ENCODE results near the gene KRTCAP2. TPM values are rescaled to one million over a fixed set of nuclear protein-coding genes. Genes with fewer than 3 reads are reported as not detected.

KRTCAP2 gene
- total RNA-seq, 2 donors from 2014 or later: 111 to 236 TPM

- Histone ChIP-seq H3K36me3 (no peaks in the 10 kb centered on the region), H3K4me1 (replicated peaks) (peaks cover 6% of the 10 kb centered on the region), H3K4me3 (no peak overlapping the region), H3K27me3 (replicated peaks; ENCODE audit: insufficient read depth) (no peaks in the 10 kb centered on the region), H3K9me3 (no peaks in the 10 kb centered on the region), H3K27ac (no peak overlapping the region)
- WGBS: 80% methylated on average over 2 of the region's 2 CpGs
- no peak for DNase-seq (ENCODE audit: low spot score)
- intact Hi-C loops (cut with DNase I): no loop called here
- no peak for TF ChIP-seq POLR2A (IDR thresholded peaks at IDR 0.05)
- TF ChIP-seq CTCF (IDR thresholded peaks at IDR 0.05): no peak
- TF ChIP-seq POLR2AphosphoS5 (IDR thresholded peaks at IDR 0.05): no peak
These were observed 50.8 kb downstream of the KRTCAP2 start for GRCh38 chr1:155122308-155122707.

GRCh38 chr1:155121249-155121648 is 51.9 kb downstream of the KRTCAP2 start:
- no peak for DNase-seq (ENCODE audit: low spot score)
- no peak for TF ChIP-seq POLR2A (IDR thresholded peaks at IDR 0.05)
- no peak for TF ChIP-seq CTCF (IDR thresholded peaks at IDR 0.05)
- no peak for TF ChIP-seq POLR2AphosphoS5 (IDR thresholded peaks at IDR 0.05)
- no peaks in the 10 kb centered on the region for H3K36me3 ChIP-seq
- H3K4me1 ChIP-seq (replicated peaks): peaks cover 6% of the 10 kb centered on the region
- H3K9me3 ChIP-seq: no peaks in the 10 kb centered on the region
- peak overlapping the region in 1 of 2 donors; percentile 72 for H3K27ac ChIP-seq
- intact Hi-C loops (cut with DNase I): no loop called here
- WGBS: 85% methylated on average over 2 of the region's 2 CpGs
- H3K4me3 ChIP-seq: no peak overlapping the region
- H3K27me3 ChIP-seq (replicated peaks; ENCODE audit: insufficient read depth): no peaks in the 10 kb centered on the region

GRCh38 chr1:155120253-155120652 is 52.9 kb downstream of the KRTCAP2 start:
- TF ChIP-seq POLR2AphosphoS5 (IDR thresholded peaks at IDR 0.05) (peak; percentile 81), POLR2A (IDR thresholded peaks at IDR 0.05) (peak; percentile 45), CTCF (IDR thresholded peaks at IDR 0.05) (no peak)
- no peaks in the 10 kb centered on the region for H3K27me3 ChIP-seq (replicated peaks; ENCODE audit: insufficient read depth)
- H3K27ac ChIP-seq: peak overlapping the region; percentile 63 to 72
- WGBS: 44% methylated on average over 6 of the region's 6 CpGs
- H3K36me3 ChIP-seq: no peaks in the 10 kb centered on the region
- H3K4me1 ChIP-seq (replicated peaks): no peaks in the 10 kb centered on the region
- peak; percentile 54 for DNase-seq (ENCODE audit: low spot score)
- intact Hi-C loops (cut with DNase I): no loop called here
- no peak overlapping the region for H3K4me3 ChIP-seq
- no peaks in the 10 kb centered on the region for H3K9me3 ChIP-seq

MicroRNA genes within 50 kb of the gene (microRNA counts, 767-probe panel; counts per million panel counts)
- 659 to 2,063 counts per million in 2 donors for microRNA hsa-miR-92b-3p

Small RNA genes lying within 50 kb of the gene (small RNA-seq; reads per million reads assigned to genes)
- gene HMGN2P18 (0 reads per million in 2 donors), gene RF00019 (0 reads per million in 2 donors)

Other genes starting within 250 kb of the KRTCAP2 start
- 10 to 100 TPM; 23.2 to 26.2 TPM for gene PMVK, start 236.6 kb downstream of the KRTCAP2 start, total RNA-seq
- 100 to 1,000 TPM; 113 to 140 TPM for gene PBXIP1, start 217.2 kb downstream of the KRTCAP2 start, total RNA-seq
- 10 to 100 TPM; 44.1 to 44.6 TPM for gene PYGO2, start 211.5 kb downstream of the KRTCAP2 start, total RNA-seq
- 10 to 100 TPM; 85.0 to 97.2 TPM for gene SHC1, start 202.6 kb downstream of the KRTCAP2 start, total RNA-seq
- 10 to 100 TPM; 33.5 to 47.5 TPM for gene CKS1B, start 198.6 kb downstream of the KRTCAP2 start, total RNA-seq
- gene FLAD1, start 190.0 kb downstream of the KRTCAP2 start, total RNA-seq: 10 to 100 TPM; 31.5 to 35.3 TPM
- gene LENEP, start 179.7 kb downstream of the KRTCAP2 start, total RNA-seq: not detected
- gene ZBTB7B, start 170.5 kb downstream of the KRTCAP2 start, total RNA-seq: 100 to 1,000 TPM in 1 of 2 donors, 10 to 100 TPM in 1; 60.0 to 103 TPM
- gene DCST2, start 139.5 kb downstream of the KRTCAP2 start, total RNA-seq: 1 to 10 TPM; 2.3 to 5.3 TPM
- gene DCST1, start 139.5 kb downstream of the KRTCAP2 start, total RNA-seq: under 1 TPM in 1 of 2 donors, not detected in 1; 0.51 TPM
- gene ADAM15, start 122.0 kb downstream of the KRTCAP2 start, total RNA-seq: 100 to 1,000 TPM in 1 of 2 donors, 10 to 100 TPM in 1; 72.5 to 138 TPM
- gene EFNA4, start 109.6 kb downstream of the KRTCAP2 start, total RNA-seq: 10 to 100 TPM; 10.3 to 23.4 TPM
- 1 to 10 TPM; 5.9 to 8.4 TPM for gene EFNA3, start 94.5 kb downstream of the KRTCAP2 start, total RNA-seq
- 100 to 1,000 TPM in 1 of 2 donors, 10 to 100 TPM in 1; 85.1 to 132 TPM for gene EFNA1, start 45.4 kb downstream of the KRTCAP2 start, total RNA-seq
- 10 to 100 TPM; 26.6 to 48.0 TPM for gene SLC50A1, start 37.5 kb downstream of the KRTCAP2 start, total RNA-seq
- 10 to 100 TPM; 93.6 to 97.0 TPM for gene DPM3, start 32.8 kb downstream of the KRTCAP2 start, total RNA-seq
- gene TRIM46, start 545 bp upstream of the KRTCAP2 start, total RNA-seq: 1 to 10 TPM in 1 of 2 donors, under 1 TPM in 1; 0.14 to 1.6 TPM
- gene THBS3, start 34.6 kb upstream of the KRTCAP2 start, total RNA-seq: 10 to 100 TPM; 13.1 to 38.5 TPM
- 10 to 100 TPM; 49.6 to 57.1 TPM for gene MTX1, start 35.4 kb upstream of the KRTCAP2 start, total RNA-seq
- gene ENTREP3, start 82.2 kb upstream of the KRTCAP2 start, total RNA-seq: 10 to 100 TPM; 19.6 to 24.3 TPM
- gene SCAMP3, start 89.1 kb upstream of the KRTCAP2 start, total RNA-seq: 10 to 100 TPM; 84.1 to 97.8 TPM
- gene CLK2, start 100.2 kb upstream of the KRTCAP2 start, total RNA-seq: 10 to 100 TPM; 28.1 to 56.5 TPM
- 1 to 10 TPM; 1.9 to 2.6 TPM for gene HCN3, start 104.2 kb upstream of the KRTCAP2 start, total RNA-seq
- not detected for gene PKLR, start 128.1 kb upstream of the KRTCAP2 start, total RNA-seq
- 100 to 1,000 TPM in 1 of 2 donors, 10 to 100 TPM in 1; 59.6 to 100 TPM for gene FDPS, start 135.6 kb upstream of the KRTCAP2 start, total RNA-seq
- gene RUSC1, start 147.6 kb upstream of the KRTCAP2 start, total RNA-seq: 10 to 100 TPM; 34.0 to 35.1 TPM

Measured in prostate gland (tissue), 2 donors.